OCI-M2 (cell line): Measurements from ENCODE around the gene LCTL.
"Not testable (repeated sequence)": the region's sequence is repeated elsewhere in the genome, so short reads cannot be mapped to it uniquely, and the experiment has no call there.

Source experiments
- DNase-seq: peaks from one replicate; lab custom pipeline; 2025; ENCODE audit not compliant: unreplicated experiment; lab: John Stamatoyannopoulos, UW

Gene LCTL

DNA sequence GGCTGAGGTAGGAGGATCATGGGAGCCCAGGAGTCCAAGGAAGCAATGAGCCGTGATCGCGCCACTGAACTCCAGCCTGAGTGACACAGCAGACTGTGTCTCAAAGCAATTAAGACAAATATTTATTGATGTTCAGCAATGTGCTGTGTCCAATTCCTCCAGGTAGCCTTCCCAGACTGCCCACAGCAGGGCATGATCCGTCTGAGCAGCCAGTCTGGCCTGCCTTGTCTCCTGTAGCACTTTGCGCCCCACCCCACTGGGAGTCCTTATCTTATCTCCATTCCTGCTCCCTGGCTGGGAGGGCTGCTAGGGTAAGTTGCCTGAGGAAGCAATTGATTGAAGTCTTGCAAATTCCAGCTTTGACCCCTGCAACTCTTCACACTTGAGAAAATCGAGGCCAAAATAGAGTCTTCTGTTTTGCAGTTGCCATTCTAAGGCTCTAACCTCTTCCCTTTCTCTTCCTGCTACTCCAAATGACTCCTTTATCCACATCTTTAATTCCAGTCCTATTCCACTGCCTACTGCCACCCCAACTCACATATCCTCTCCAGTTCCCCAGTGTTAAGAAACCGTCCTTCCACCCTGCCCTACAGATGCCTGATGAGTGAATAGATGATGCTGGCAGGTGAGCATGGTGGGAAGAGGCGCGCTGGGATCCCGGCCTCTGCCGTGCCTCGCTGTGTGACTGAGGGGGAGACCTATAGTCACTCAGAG, 26.9 kb upstream of the LCTL start:
- no peak for DNase-seq

DNA sequence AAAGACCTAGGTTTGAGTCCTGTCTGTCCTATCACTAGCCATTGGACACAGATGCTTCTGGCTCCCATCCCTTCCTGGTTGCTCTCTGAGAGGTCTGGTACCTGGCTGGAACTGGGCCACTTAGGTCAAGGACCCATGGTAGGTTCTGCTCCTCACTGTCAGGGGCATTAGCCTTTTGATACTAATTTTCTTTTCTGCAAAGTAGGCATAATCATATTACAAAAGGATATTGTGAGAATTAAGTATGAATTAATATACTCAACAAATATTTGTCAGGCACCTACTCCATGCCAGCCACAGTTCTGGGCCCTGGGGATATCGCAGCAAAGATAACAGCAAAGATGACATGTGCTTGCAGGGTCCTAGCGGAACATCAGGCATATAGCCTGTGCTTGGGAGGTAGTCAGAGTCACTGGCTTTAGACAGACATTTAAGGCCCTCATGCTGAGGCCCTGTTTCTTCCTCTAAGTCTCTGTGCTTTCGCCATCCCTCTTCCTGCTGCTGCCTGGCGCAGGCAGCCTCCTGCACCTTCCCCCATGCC, 25.6 kb upstream of the LCTL start:
- DNase-seq, result no peak

DNA sequence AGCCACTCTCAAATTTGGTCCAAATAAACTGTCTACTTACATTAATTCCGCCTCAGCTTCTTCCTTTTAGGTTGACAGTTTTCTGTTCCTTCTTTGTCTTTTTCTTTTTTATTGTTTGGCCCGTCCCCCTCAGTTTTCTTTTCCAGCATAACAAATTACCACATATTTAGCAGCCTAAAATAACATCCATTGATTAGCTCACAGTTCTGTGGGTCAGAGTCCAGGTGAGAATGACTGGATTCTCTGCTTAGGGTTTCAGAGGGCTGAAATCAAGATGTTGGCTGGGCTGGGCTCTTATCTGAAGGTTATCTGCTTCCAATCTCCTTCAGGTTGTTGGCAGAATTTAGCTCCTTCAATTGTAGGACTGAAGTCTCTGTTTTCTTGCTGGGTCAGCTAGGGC, 24.6 kb upstream of the LCTL start:
- DNase-seq, result no peak

DNA sequence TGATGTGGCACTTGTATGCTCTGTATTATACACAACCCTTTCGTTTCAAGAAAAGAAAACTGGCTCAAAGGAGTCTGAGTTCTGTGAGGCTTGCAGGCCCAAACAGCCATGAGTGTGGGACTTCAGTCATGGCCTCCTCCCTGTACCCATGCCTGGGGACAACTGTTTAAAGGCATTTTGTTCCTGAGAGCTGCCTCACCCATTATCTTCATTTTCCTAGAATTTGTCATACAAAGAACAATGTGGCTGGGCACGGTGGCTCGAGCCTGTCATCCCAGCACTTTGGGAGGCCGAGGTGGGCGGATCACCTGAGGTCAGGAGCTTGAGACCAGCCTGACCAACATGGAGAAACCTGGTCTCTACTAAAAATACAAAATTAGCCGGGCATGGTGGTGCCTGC, 23.6 kb upstream of the LCTL start:
- DNase-seq, result not testable (repeated sequence)

DNA sequence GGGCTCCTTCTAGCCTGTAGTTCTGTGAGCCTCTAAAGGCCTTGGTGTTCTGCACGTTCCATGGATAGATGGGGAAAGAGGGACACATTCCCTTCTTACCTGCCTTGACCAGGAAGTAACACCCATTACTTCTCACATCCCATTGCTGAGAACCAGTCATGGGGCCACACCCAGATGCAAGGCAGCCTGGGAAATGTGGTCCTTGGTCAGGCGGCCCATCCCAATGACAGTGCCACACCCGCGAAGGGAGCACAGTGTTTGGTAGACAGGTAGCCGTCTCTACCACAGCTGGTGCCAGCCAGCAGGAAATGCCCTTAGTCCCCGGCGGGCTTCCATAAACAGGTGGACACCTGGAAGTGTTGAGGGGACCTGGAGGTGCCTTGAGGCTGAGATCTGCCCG, 23.2 kb upstream of the LCTL start:
- no peak for DNase-seq

DNA sequence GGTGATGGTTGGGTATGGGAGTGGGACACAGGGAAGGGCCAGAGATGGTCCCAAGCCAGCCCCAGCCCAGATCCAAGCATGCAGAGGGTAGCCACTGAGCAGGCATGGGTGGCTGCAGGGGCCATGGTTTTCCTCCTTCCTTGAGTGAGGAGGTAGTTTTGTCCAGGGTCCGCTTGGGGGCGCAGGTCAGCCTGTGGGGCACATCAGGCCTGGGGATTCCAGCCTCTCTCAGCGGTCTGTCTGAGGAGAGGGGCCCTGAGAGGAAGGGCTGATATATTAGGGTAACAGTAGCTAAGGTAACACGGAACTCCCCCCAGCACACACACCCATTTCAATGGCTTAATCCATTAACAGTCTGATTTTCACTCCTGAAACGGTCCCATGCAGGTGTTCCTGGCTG, 22.7 kb upstream of the LCTL start:
- no peak for DNase-seq

DNA sequence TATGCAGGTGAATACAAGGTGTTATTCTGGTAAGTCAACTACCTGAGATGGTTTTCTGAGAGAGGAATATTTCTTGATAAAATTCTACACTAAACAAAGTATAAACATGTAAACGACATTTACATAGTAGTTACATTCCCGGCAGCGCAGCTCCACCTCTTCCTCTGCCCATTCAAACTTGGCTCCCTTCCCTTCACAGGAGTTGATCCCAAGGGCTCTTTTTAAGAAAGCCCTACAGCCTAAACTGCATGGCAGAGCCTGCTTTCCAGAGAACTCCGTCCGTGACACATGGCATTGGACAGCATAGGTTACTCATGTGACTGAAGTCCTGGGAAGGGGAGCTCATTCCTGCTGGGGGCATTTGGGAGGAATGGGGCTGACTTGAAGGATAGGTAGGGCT, 22.0 kb upstream of the LCTL start:
- no peak for DNase-seq

DNA sequence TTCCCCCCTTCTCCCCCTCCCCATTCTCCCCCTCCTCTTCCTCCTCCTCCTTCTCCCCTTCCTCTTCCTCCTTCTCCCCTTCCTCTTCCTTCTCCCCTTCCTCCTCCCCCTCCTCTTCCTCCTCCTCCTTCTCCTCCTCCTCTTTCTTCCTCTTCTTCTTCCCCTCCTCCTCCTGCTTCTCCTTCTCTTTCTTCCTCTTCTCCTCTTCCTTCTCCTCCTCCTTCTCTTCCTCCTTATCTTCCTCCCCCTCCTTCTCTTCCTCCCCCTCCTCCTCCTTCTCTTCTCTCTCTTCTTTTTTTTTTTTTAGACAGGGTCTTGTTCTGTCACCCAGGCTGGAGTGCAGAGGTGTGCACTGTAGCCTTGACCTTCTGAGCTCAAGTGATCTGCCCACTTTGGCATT, 21.2 kb upstream of the LCTL start:
- DNase-seq, result no peak

DNA sequence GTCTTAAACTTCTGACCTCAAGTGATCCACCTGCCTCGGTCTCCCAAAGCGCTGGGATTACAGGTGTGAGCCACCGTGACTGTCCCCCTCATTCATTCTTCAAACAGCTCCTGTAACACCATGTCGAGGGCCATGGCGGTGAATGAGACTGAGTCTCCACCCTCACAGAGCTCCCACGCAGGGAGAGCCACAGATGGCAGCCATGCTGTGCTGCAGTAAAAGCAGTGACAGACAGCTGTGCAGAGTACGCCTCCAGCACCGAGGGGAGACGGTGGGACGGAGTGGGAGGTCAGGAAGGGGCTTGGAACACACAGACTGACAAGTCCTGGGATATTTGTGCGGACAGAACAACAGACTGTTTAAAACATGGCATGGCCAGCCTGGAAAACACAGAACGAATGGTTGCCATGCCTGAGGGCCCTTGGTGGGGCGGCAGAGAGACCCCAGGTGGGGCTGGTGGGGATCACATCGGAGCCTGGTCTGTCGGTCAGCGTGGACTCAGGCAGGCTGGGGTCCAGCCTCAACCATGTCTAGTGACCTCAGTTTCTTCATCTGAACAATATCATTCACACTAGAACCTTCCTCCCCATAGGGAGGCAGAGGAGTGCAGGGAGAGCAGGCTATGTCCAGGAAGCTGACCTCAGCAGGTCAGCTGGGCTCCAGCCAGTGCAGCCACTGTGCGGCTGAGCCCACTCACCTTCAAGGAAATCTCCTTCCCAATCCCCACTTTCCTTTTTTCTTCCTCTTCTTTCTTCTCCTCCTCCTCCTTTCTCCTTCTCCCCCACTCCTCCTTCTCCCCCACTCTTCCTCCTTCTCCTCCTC, 20.6 kb upstream of the LCTL start:
- no peak for DNase-seq

DNA sequence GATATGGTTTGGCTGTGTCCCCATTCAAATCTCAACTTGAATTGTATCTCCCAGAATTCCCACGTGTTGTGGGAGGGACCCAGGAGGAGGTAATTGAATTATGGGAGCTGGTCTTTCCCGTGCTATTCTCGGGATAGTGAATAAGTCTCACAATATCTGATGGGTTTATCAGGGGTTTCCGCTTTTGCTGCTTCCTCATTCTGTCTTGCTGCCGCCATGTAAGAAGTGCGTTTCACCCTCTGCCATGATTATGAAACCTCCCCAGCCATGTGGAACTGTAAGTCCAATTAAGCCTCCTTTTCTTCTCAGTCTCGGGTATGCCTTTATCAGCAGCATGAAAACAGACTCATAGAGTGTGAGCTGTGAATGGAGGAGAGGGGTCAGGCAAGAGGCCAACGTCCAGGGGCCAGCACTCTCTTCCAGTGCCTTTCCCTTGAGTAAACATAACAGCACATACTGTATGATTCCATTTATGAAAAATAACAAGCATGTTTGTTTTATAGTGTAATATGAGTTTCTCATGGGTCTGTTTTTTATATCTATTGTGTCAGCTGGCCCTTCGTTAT, 16.3 kb upstream of the LCTL start:
- no peak for DNase-seq

DNA sequence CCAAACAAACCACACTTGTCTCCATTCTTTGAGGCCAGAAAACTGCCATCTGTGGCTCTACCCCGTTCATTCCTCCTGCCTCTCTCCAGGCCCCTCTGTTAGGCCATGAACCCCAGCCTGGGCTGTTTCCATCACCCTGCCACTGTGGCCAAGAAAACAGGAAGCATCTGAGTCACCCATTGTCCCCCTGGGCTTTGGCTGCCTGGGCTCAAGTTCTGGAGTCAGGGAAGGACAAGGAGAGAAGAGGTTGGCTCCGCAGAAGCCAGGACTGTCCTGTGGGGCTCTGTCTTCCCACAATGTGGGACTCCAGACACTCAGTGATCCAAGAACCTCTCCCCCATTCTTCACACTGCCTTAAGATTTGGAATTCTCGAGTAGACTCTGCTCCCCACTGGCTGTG, 14.8 kb upstream of the LCTL start:
- no peak for DNase-seq

DNA sequence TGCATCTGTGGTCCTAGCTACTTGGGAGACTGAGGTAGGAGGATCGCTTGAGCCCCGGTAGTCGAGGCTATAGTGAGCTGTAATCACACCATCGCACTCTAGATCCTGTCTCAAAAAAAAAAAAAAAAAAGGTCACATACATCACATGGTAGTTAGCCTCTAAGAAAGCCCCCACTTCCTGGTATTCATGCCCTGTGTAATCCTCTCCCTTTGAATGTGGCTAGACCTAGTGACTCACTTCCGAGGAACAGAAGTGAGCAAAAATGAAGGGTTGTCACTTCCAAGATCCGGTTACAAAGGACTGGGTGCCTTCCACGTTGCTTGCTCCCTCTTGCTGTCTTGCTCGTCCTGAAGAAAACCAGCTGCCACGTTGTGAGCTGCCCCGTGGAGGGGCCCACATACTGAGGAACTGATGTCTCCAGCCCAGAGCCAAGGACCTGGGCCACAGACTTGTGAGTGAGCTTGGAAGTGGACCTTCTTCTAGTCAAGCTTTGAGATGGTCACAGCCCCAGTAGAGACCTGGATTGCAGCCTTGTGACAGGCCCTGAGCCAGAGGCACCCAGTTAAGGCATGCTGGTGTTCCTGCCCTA, 12.6 kb upstream of the LCTL start:
- DNase-seq, result no peak

DNA sequence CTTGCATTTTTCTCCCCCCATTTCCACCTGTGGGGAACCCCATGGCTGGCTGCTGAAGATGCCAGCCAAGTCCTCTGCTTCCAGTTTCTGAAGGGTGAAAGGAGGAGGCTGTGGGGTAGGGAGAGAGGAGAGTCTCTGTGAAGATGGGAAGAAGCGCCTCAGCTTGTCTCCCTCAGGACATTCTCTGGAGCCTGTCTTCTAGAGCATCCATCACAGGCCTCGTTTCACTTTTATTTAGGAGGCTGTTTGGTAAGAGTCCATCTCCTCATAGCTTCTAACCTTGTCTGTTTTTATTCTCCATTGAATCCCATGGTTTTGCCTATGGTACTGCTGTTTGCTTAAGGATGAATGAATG, 8.8 kb upstream of the LCTL start:
- DNase-seq, result no peak

DNA sequence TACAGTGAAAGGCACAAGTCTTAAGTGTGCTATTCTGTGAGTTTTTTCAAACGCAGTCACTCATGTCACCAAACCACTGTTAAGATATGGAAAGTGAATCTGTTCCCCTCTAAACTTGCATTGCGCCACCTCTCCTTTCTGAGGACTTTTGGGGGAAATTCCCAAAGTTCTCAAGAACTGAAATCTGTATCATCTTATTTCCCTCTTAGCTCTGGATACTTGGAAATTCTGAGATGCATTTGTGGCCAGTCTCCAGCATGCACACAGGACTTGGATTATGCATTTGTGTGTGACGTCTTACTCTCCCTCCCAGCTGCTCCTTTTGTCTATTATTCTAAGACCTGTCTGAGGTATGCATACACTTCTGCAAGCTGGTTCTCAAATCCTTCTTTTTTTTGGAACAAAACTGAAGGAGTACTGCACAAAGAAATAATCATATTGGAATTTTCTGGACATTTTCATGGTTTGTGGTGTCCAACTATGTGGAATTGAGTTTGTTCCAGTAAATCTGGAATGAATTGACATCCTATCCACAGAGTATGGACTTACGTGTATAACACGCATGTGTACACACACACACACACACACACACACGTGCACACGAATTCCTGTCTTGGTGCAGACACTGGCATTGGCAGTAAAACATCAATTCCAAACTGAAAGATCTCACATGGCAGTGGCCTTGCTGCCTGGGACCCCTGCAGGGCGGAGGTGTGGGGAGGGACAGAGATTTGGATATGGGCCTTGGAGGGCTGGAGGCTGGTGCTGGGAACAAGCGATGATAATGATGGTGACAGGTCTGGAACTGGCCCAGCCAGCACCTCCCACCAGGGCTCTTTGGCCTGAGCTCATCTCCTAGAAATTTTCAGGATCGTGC, 8.2 kb upstream of the LCTL start:
- no peak for DNase-seq

DNA sequence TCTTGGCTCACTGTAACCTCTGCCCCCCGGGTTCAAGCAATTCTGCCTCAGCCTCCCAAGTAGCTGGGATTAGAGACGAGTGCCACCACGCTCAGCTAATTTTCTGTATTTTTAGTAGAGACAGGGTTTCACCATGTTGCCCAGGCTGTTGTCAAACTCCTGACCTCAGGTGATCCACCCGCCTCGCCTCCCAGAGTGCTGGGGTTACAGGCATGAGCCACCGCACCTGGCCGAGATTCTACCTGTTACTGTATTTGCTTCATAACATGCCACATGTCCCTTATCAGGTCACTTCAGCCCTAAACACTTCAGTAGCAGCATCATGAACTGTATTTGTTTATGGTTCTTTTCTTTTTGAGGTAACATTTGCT, 7.5 kb upstream of the LCTL start:
- no peak for DNase-seq

DNA sequence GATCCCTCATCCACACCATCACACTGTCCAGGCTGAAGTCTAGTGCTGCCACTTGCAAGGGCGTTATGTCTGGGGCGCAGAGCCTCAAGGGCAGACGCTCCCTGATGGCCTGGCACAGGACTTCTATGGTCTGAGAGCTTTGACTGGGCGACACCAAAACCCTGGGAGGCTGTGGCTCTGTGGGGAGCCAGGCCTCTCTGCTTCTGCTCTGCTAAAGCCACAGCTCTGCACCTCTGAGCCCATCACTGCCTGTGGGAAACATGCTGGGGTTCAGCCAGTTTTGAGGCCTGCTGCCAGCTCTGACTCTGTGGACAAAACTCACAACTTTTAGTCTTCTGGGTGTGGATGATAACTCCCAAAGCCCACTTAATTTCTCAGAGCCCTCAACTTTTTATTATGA, 6.3 kb upstream of the LCTL start:
- no peak for DNase-seq

DNA sequence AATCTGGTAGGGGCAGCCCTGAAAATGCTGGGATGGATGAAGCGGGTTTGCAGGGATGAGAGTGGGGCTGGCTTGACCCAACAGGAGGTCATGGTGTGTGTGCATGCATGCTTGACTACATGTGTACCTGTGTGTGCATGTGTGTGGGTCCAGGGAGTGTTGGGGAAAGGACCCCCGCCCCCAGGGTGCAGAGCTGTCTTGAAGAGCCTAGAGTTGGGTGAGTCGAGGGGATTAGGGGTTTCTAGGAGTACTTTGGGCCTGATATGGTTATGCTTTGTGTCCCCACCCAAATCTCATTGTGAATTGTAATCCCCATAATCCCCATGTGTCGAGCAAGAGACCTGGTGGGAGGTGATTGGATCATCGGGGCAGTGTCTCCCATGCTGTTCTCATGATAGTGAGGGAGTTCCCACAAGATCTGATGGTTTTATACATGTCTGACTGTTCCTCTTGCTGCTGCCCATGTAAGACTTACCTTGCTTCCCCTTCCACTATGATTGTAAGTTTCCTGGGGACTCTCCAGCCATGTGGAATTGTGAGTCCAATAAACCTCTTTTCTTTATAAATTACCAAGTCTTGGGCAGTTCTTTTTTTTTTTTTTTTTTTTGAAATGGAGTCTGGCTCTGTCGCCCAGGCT, 5.2 kb upstream of the LCTL start:
- DNase-seq, result no peak

DNA sequence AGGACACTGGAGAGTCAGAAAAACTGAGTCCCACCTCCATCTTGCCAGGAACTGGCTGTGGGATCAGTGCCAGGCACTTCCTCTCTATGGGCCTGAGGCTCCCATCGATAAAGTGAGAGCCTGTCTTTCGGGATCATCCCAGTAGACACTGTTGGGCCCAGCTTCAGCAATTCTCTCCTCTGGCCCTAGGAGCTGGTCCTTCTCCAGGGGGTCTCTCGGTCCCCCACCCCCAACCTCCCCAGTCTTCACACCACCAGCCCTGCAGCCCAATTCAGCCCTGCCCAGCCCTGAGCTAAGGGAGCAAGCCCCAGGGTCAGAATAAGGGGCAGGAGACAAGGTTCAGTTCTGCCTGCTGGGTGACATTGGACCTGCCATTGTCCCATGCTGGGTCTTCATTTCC, 4.5 kb upstream of the LCTL start:
- no peak for DNase-seq

DNA sequence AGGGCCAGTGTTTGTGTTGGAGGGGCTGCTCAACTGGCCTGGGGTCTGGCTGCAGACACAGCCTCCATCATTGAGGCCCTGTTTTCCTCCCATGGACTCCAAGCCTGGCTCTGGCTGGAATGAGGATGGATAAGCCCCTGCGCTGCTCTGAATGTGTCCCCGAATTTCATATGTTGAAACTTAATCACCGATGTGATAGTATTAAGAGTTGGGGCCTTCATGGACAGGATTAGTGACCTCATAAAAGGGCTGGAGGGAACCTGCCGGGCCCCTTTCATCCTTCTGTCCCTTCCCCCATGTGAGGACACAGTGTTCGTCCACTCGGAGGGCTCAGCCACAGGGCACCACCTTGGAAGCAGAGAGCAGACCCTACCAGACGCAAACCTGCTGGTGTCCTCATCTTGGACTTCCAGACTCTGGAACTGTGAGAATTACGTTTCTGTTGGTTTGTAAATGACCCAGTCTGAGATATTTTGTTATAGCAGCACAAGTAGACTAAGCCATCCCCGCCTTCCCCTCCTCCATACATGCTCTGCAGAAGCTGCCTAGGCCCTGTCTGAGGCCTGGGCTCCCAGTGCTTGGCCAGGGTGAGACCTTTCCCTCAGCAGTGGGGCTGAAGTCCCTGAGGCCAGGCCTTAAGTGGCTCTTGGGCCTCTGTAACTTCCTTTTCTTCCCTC, 3.8 kb upstream of the LCTL start:
- no peak for DNase-seq

DNA sequence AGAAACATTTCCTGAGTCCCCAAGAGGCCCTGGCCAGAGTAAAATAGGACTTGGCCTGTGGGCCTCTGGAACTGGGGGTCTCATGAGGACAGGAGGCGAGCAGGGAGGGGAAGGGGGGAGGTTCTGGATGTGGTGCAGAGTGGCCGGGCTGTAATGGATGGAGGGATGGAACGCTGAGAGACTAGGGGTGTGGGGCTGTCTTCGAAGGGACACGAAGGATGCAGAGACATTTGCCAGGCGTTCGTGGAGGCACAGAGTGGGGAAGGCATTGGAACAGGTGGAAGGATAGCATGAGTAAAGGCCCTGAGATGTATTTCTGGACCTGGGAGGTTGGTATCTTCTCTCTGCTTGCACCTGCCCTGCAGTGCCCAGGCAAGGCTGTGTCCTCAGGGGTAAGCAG, 2.1 kb upstream of the LCTL start:
- DNase-seq, result no peak
